GM18526 (cell line): ENCODE measurements around the gene KCNMA1.

Experiments
- POLR2A ChIP-seq: IDR thresholded peaks from 3 replicates; pipeline ENCODE4 v1.6.1; 2011; ENCODE audit not compliant: insufficient read length; ENCODE audit errors: extremely low read depth

KCNMA1 gene

DNA sequence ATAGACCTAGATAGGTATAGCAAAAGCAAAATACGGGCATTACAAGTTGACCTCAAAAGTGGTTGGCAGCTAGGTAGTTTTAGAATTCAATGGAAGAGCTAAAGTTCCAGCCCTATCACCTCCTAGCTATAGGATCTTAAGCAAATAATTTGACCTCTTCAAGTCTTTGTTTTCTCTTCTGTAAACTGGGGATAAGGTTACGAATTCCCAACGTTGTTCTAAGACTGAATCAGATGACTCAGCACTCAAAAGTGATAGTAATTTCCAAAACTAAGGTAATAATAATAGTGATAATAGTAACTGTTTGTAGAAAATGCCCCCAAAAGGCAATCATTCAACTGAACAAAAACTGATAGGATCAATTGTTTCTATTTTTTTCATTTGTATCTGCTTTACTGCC, 445.2 kb downstream of the KCNMA1 start:
- no peak for TF ChIP-seq POLR2A

DNA sequence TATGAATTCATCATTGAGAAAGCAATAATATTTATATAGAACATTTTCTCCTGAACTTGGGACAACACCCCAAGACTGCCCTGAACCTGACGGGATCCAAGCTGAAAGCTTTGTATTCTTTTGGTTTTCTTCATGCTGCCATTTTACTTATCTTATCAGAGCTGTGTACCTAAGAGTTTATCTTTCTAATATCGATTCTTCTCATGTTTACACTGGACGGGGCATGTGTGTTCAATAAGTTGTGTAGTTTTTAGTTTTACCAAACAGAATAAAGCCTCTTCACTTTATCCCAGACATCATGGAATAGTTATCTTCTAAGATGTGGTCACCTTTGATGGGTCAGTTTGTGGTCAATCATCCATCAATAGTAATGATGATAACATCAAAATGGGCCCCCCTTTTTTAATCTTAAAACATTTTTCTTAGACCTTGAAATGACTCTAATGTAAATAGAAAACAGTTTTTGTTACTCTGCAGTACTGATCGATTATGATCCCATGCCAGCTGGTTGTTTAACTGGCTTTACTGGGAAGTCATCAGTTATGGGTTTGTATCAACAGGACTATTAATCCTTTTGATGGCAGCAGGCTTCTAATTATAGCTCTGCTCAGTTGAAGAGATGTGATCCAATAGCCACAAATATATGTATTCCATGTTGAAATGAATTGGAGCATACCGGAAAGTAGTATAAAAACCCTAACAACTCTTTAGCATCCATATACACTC, 446.1 kb downstream of the KCNMA1 start:
- no peak for TF ChIP-seq POLR2A

DNA sequence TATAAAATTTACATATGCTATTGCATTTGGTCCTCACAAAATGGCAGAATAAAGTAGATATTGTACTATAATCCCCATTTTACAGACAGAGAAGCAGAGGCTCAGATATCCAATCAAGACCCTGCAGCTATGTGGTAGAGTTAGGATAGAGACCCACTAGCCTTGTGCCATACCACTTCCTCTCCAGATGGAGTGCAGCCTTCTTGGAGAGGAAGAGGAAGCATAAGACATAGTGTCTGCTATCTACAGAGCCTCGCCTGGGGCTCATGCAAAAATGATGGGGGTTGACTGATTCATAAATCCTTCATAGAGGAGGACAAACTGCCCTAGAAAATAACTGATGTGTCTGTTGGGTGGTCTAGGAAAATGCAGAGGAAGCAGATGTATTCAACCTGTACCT, 447.3 kb downstream of the KCNMA1 start:
- TF ChIP-seq POLR2A, result no peak

DNA sequence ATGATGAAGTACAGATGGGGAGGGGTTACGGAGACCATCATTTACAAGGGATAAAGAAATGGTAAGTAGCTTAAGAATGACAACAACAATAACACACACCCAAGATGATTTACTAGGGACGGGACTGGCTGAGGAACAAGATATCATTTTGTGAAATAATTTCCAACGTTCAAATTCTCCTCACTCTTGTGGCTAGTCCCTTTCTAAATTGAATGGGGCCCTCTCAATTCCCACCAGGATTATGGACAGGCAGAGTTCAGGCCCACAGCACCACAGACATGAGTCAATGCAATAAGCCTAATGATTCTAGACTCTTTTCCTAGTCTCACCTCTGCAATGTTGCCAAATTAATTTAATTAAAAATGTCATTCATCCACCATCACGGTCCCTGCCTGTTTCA, 448.1 kb downstream of the KCNMA1 start:
- TF ChIP-seq POLR2A, result no peak

DNA sequence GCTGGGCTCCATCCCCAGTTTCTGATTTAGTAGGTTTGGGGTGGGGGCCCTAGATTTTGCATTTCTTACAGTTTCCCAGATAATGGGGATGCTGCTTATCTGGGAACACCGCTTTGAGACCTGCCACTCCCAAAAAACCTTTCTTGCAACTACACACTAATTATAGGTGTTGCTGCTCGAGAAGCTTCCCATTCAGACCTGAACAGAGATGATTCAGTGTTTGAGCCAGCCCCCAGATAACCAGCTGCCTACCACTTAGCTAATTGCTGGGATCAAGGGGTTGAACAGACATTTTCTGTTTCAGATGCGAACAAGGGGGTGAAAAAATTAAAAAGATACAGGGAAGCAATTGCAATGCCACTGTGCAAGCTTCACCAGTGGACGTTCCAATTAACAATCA, 448.5 kb downstream of the KCNMA1 start:
- TF ChIP-seq POLR2A, result no peak

DNA sequence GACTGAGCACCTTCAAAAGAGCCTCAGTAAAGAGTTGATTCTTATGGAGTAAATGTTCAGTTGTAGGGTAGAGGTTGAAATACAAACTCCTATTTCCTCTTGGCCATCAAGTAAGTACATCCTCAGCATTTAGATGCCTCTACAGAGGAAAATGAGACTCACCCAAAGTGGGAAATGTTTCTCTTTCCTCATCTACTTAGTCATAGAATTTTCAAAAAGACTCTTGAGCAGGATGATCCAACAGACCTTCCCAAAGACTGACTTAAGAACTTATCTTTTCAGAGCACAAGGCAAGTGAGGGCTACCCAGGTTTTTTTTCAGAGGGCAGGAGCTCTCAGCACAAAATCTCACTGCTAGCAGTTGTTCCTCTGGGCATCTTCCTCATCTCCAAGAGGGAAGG, 449.1 kb downstream of the KCNMA1 start:
- TF ChIP-seq POLR2A, result no peak

DNA sequence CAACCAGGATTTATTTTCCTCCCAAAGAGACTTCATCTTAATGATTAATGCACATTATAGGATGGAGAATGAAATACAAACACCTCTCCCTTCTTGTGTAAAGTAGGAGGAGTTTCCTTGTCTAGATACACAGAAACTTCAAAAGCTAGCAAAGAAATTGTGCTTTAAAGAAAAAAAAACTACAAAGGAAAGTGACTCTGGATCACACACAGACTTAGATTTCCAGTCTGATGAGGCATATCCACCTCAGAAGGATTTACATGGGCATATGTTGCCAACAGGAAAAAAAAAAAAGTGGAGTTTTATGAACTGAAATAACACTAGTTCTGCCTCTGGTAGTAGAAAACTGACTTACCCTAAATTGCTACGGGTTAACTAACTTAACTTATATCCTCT, 449.6 kb downstream of the KCNMA1 start:
- TF ChIP-seq POLR2A, result no peak

DNA sequence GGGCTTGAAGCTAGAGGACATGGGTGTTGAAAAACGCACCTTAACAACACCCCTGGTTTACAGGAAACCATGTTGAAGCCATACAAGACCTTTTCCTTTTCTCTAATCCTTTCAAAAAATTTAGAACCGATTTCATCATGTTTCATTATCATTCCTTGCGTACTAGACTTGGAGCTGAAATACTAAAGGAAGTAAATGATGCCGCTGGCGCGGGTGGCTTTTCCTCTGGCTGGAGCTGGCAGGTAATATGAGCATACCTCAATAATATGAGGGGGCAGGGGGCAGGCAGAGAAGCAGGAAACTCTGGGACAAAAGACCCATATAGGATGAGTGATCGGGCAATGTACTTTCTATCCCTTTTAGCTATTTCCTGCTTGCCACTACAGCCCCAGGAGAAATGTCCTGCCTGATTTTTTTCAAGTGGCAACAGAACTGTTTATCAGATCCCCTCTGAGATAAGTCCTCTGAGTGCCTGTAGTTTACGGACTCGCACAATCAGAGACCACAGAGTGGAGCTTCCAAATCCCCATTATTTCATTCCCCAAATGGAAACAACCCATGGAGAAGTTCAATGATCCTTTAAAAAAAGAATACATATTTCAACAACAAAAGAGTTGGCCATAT, 450.1 kb downstream of the KCNMA1 start:
- no peak for TF ChIP-seq POLR2A

DNA sequence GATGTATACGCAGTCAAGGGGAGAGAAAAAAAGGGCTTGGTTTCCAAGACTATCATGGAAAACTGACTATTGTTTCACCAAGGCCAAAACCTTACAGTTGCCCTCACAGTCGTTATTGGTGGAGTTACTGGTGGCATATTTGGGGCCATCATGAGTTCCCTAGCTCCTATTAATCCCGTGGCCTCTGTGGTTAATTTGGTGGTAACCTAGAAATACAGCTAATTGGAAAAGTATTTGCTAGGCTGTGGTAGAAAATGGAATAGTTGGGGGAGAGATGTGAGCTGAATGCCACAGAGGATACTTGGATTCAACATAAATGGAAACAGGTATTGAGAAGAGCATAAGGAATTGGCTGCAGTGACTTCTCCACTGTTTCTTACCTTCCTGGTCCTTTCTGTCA, 450.7 kb downstream of the KCNMA1 start:
- no peak for TF ChIP-seq POLR2A

DNA sequence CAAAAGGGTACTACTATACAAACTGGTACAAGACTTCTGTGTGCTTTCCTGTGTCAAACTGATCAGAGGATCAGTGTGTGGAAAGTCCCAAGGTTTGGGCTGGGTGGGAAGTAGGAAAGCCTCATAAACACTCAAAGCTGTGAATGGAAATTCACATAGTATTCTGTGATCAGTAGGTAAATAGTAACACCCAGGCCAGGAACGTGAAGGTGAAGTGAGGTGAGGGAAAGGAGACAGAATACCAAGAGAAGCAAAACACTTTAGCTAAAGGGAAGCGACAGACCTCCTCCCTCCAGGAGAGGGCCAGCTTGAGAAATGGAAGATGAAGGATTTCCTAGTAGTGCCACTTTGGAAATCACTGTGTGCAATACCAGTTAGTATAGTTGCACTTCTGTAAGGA, 451.9 kb downstream of the KCNMA1 start:
- no peak for TF ChIP-seq POLR2A

DNA sequence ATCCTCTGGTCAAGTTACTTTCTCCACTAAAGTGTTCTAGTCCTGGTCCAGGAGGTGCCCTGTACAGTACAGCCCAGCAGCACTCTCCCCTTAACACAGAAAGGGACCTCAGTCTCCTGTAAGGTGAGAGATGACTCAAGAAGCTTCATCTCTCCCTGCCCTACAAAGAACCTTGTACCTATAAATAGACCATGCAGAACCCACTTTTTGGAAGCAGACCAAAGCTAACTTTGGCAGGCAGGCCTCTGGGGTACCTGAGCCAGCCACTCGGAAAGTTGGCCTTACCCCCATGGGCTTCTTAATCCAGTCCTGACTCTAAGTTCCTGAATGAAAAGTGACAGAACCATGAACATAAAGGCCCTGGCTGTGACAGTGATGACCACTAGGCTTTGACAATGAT, 454.8 kb downstream of the KCNMA1 start:
- TF ChIP-seq POLR2A, result no peak

DNA sequence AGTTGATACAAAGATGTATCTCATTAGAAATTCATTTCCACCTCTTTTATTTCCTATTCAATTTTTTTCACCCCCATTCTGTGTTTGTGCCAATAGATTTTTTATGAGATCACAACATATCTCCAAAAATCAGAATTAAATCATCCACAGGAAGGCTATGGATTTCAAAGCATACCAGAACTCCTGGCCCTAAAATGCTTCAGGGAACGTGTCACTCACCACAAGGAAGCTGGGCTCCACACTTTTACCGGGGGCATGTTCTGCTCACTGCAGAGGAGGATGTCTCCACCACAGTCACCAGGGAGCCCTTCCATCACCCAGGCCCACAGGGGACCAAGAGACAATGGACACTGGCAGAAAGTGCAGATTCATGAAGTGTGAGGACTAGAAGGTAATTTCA, 456.8 kb downstream of the KCNMA1 start:
- no peak for TF ChIP-seq POLR2A

DNA sequence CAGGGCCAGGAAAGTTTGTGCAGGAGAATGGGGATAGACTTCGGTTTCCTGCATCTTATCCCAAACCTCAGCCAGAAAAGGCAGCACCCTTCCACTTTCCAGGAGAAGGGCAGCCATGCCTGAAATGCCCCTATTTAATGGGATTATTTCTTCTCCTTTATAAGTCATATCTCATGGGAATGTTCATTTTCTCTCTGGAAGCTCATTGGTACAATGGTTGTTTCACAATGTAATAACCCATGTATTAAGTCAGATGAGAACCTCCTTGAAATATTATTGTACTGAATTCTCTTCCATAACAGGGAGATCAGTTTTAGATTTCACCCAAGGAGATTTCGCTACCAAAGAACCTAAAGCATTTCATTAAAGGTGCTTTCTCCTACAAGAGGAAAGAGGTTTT, 457.5 kb downstream of the KCNMA1 start:
- TF ChIP-seq POLR2A, result no peak

DNA sequence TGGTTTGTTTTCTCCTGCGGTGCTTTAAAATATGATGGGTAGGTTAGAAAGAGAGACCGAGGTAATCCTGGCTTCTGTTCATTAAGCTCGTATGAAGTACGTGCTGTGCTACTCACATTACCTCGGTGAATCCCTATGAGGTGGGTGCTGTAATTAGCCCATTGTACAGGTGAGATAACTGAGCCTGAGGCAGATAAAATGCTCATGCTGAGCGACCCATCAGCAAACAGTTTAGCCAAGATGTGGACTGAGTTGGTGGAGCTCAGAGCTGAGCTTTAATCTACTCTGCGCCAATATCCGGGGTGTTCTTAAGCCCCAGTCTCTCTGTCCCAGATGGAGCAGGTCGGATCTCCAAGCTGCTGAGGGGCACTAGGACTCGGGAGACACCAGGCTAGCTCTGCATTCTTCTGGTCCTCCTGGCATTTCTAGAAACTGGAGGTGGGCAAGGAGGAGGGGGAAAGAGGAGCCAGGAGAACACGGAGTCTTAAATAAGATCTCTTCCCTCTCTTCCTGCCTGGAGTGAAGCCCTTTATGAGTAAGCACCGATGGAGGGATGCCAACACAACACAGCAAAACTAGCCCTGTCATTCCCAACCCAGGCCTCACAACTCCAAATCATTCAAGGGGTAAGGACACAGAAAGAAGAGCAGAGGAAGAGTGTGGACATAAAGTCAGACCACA, 458.5 kb downstream of the KCNMA1 start:
- TF ChIP-seq POLR2A, result no peak

DNA sequence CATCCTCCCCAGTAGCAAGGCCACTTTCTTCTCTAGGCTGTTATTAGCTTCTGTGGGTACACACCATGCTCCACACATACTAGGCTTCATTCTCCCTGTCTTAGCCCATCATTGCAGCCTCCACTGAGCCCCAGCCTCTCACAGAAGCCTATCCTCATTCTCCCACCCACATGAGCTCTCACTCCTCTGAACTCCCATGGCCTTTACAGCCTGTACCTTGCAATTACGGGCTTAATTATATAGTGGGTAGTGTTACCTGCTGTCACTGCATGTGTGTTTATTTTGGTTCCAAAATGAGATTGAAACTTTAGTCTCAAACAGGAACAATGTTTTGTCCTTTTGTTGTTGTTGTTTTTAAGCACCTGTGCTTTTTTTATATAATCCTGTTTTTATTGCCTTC, 460.0 kb downstream of the KCNMA1 start:
- no peak for TF ChIP-seq POLR2A

DNA sequence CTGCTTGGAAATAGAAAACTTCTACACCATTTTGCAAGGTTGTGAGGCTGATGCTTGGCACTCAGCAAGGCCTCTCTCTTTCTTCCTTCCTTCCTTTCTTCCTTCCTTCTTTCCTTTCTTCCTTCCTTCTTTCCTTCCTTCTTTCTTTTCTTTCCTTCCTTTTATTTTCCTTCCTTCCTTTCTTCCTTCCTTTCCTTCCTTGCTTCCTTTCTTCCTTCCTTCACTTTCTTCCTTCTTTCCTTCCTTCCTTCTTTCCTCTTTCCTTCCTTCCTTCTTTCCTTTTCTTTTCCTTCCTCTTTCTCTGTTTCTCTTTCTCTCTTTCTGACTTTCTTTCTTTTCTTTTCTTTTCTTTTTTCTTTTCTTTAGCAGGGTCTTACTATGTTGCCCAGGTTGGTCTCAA, 460.4 kb downstream of the KCNMA1 start:
- TF ChIP-seq POLR2A, result no peak
